ENCODE data around the gene DNM2.

DNM2 gene

GRCh38 chr19:10719466-10719961 lies 1.6 kb downstream of the DNM2 start:
- Histone ChIP-seq H3K4me1 (ENCODE audit: low read length) (peaks cover 11% of the 10 kb centered on the region), H3K27me3 (ENCODE audit: low read depth, low read length) (no peaks in the 10 kb centered on the region), H3K9me3 (ENCODE audit: insufficient read depth, low read length) (no peaks in the 10 kb centered on the region), H3K9ac (ENCODE audit: low read length) (peak overlapping the region; percentile 83), H4K20me1 (ENCODE audit: insufficient read depth, low read length) (peaks cover 32% of the 10 kb centered on the region), H3K36me3 (replicated peaks; ENCODE audit: low read depth, low read length) (peaks cover 8% of the 10 kb centered on the region), H3K4me3 (ENCODE audit: low read length) (peak overlapping the region; percentile 82), H3K27ac (ENCODE audit: low read length) (no peak overlapping the region), H2AFZ (ENCODE audit: low read depth, low read length) (no peak overlapping the region), H3K4me2 (ENCODE audit: low read length) (peak overlapping the region; percentile 91), H3K79me2 (ENCODE audit: low read length) (peaks cover 63% of the 10 kb centered on the region)
- TF ChIP-seq CTCF (IDR thresholded peaks at IDR 0.05; ENCODE audit: low read depth, low read length) (no peak), EZH2phosphoT487 (IDR thresholded peaks at IDR 0.05; ENCODE audit: low read depth) (no peak)

GRCh38 chr19:10720607-10721125 lies 2.8 kb downstream of the DNM2 start:
- Histone ChIP-seq H3K4me2 (ENCODE audit: low read length) (no peak overlapping the region), H3K36me3 (replicated peaks; ENCODE audit: low read depth, low read length) (peaks cover 6% of the 10 kb centered on the region), H3K27ac (ENCODE audit: low read length) (no peak overlapping the region), H3K27me3 (ENCODE audit: low read depth, low read length) (no peaks in the 10 kb centered on the region), H3K4me3 (ENCODE audit: low read length) (no peak overlapping the region), H2AFZ (ENCODE audit: low read depth, low read length) (no peak overlapping the region), H3K9me3 (ENCODE audit: insufficient read depth, low read length) (no peaks in the 10 kb centered on the region), H3K79me2 (ENCODE audit: low read length) (peaks cover 75% of the 10 kb centered on the region), H4K20me1 (ENCODE audit: insufficient read depth, low read length) (peaks cover 38% of the 10 kb centered on the region), H3K9ac (ENCODE audit: low read length) (no peak overlapping the region), H3K4me1 (ENCODE audit: low read length) (peaks cover 11% of the 10 kb centered on the region)
- TF ChIP-seq CTCF (IDR thresholded peaks at IDR 0.05; ENCODE audit: low read depth, low read length): no peak

GRCh38 chr19:10723591-10723990 lies 5.7 kb downstream of the DNM2 start:
- peaks cover 11% of the 10 kb centered on the region for H3K4me1 ChIP-seq (ENCODE audit: low read length)
- H3K36me3 ChIP-seq (replicated peaks; ENCODE audit: low read depth, low read length): peaks cover 13% of the 10 kb centered on the region
- no peak overlapping the region for H3K27ac ChIP-seq (ENCODE audit: low read length)
- no peak overlapping the region for H3K4me3 ChIP-seq (ENCODE audit: low read length)
- H3K9me3 ChIP-seq (ENCODE audit: insufficient read depth, low read length): no peaks in the 10 kb centered on the region
- TF ChIP-seq CTCF (IDR thresholded peaks at IDR 0.05; ENCODE audit: low read depth, low read length) (no peak), EZH2phosphoT487 (IDR thresholded peaks at IDR 0.05; ENCODE audit: low read depth) (no peak)
- H4K20me1 ChIP-seq (ENCODE audit: insufficient read depth, low read length): peaks cover 57% of the 10 kb centered on the region
- no peak overlapping the region for H2AFZ ChIP-seq (ENCODE audit: low read depth, low read length)
- no peaks in the 10 kb centered on the region for H3K27me3 ChIP-seq (ENCODE audit: low read depth, low read length)
- H3K79me2 ChIP-seq (ENCODE audit: low read length): peaks cover 98% of the 10 kb centered on the region
- no peak overlapping the region for H3K4me2 ChIP-seq (ENCODE audit: low read length)
- no peak overlapping the region for H3K9ac ChIP-seq (ENCODE audit: low read length)

GRCh38 chr19:10724573-10725071 lies 6.7 kb downstream of the DNM2 start:
- TF ChIP-seq CTCF (IDR thresholded peaks at IDR 0.05; ENCODE audit: low read depth, low read length) (no peak), EZH2phosphoT487 (IDR thresholded peaks at IDR 0.05; ENCODE audit: low read depth) (no peak)
- H3K27me3 ChIP-seq (ENCODE audit: low read depth, low read length): no peaks in the 10 kb centered on the region
- peaks cover 53% of the 10 kb centered on the region for H4K20me1 ChIP-seq (ENCODE audit: insufficient read depth, low read length)
- H3K9ac ChIP-seq (ENCODE audit: low read length): no peak overlapping the region
- H3K79me2 ChIP-seq (ENCODE audit: low read length): peaks cover 96% of the 10 kb centered on the region
- H3K9me3 ChIP-seq (ENCODE audit: insufficient read depth, low read length): no peaks in the 10 kb centered on the region
- no peak overlapping the region for H3K27ac ChIP-seq (ENCODE audit: low read length)
- no peak overlapping the region for H2AFZ ChIP-seq (ENCODE audit: low read depth, low read length)
- peaks cover 2% of the 10 kb centered on the region for H3K4me1 ChIP-seq (ENCODE audit: low read length)
- no peak overlapping the region for H3K4me3 ChIP-seq (ENCODE audit: low read length)
- peaks cover 13% of the 10 kb centered on the region for H3K36me3 ChIP-seq (replicated peaks; ENCODE audit: low read depth, low read length)
- H3K4me2 ChIP-seq (ENCODE audit: low read length): no peak overlapping the region

All from OCI-LY3 (cell line).